Cardiac fibroblast (primary cell): ENCODE data around the gene NARF.
A peak's percentile ranks its signal among the peaks of the same experiment; 100 is the strongest.

Experiments
- DNase-seq, 2 donors: peaks; one replicate each; pipeline versions ENCODE4 v3.0.0 to v3.0.0-alpha.2; 2010; ENCODE audit warnings: low read depth in 2 of 2
- H3K4me3 ChIP-seq, 2 donors: replicated peaks in 1 of 2; 1 replicate in 1 of 2; 2 replicates in 1 of 2; pipeline ENCODE4 v1.5.1; 2011; ENCODE audit warnings: low read depth in 2 of 2, low read length in 2 of 2, mild to moderate bottlenecking in 2 of 2, moderate library complexity in 1 of 2
- TF ChIP-seq, protein P1 (sequence below): IDR thresholded peaks from one replicate; pipeline ENCODE4 v1.5.1; 2011; ENCODE audit warnings: low read depth, mild to moderate bottlenecking, low read length, inconsistent platforms

NARF gene

DNA sequence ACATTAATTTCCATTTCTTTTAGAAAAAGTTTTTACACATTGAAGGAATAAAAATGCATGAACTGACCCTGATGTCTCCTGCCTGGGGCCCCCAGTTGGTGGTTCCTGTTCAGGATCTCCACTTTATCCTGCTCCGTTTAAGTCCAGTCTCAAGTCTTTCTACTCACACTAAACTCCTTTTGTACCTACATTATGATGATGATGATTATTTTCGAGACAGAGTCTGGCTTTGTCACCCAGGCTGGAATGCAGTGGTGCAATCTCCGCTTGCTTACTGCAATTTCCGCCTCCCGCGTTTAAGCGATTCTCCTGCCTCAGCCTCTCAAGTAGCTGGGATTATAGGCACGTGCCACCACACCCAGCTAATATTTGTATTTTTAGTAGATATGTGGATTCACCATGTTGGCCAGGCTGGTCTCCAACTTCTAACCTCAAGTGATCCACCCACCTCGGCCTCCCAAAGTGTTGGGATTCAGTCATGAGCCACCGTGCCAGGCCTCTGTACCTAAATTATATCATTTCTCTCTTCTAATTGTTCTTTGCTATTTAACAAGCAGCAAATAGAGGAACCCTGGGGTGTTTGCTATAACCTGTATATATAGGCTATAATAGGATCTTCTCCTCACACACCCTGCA, 58.8 kb downstream of the NARF start:
- TF ChIP-seq, protein P1, sequence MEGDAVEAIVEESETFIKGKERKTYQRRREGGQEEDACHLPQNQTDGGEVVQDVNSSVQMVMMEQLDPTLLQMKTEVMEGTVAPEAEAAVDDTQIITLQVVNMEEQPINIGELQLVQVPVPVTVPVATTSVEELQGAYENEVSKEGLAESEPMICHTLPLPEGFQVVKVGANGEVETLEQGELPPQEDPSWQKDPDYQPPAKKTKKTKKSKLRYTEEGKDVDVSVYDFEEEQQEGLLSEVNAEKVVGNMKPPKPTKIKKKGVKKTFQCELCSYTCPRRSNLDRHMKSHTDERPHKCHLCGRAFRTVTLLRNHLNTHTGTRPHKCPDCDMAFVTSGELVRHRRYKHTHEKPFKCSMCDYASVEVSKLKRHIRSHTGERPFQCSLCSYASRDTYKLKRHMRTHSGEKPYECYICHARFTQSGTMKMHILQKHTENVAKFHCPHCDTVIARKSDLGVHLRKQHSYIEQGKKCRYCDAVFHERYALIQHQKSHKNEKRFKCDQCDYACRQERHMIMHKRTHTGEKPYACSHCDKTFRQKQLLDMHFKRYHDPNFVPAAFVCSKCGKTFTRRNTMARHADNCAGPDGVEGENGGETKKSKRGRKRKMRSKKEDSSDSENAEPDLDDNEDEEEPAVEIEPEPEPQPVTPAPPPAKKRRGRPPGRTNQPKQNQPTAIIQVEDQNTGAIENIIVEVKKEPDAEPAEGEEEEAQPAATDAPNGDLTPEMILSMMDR = no peak
- H3K4me3 ChIP-seq = no peak overlapping the region
- no peak for DNase-seq

DNA sequence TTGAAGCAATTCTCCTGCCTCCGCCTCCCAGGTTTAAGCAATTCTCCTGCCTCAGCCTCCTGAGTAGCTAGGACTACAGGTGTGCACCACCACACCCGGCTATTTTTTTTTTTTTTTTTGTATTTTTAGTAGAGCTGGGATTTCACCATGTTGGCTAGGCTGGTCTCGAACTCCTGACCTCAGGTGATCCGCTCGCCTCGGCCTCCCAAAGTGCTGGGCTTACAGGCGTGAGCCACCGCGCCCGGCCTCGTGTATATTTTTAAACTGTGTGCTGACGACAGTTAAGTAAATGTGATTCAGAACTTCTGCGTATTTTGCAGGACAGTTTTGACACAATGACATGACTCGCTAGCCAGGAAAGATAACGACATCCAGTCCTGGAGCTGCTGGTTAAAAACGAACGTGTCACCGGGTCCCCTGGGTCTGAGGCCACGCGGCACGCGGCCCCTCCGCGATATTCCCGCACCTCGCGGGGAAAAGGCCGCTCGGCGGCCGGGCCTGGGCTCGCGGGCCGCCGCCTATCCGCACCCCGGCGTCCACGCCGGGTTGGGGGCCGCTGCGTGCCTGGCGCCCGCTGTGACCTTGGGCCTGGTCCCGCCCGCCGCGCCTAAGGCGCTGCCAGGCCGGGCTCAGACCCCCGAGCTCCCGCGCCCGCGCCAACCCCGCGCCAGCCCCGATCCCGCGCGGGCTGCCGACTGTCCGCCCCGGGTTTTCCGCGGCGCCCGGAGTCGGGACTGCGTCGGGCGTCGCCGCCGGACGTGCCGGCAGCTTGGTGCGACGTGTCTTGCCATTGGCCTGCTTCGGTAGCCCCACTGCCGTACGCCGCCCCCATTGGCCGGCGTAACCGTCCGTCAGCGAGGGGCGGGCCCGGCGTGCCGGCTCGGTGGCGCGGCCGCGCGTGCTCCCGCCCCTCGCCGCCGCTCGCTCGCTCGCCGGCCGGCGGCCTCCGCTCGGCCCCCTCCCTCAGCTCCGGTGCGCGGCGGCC, 60.6 kb downstream of the NARF start, which contains the start of gene FOXK2:
FOXK2 (plus strand) TSS at position 907 of the 985 bp plus-strand sequence. CDS start 157 bp downstream, outside the sequence.
- TF ChIP-seq, protein P1 = no peak
- DNase-seq = peak; percentile 93 to 98
- peak within 1 kb of the TSS; percentile 72 to 73 for H3K4me3 ChIP-seq

DNA sequence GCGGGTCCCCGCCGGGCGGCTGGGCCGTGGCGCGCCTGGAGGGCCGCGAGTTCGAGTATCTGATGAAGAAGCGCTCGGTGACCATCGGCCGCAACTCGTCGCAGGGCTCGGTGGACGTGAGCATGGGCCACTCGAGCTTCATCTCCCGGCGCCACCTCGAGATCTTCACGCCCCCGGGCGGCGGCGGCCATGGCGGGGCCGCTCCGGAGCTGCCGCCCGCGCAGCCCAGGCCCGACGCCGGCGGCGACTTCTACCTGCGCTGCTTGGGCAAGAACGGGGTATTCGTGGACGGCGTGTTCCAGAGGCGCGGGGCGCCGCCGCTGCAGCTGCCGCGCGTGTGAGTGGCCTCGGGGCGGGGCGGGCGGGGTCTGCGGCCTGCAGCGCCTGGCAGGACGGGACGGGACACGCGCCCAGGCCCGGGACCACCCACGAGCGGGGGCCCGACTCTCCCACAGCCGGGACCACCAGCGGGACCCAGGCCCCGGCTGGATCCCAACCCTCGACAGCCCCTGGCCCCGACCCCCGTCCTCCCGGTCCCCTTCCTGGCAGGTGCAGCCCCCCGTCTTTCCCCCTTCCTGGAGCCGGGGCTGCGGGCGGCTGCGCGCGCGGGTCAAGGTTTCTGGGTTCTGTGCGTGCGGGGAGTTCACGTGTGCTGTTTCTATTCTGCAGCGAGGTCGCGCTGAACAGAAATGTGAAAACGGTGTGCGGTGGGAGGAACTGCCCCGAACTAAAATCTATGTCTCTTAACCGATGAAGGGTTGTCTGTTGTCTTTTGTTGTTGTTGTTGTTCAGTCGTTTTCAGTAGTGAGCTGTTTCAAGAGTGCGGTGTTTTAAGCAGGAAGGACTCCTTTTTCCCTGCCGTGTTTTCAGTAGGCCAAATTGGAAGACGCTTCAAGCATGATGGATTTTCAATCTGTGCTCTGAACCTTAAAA, 61.7 kb downstream of the NARF start:
- peak; percentile 32 to 46 for DNase-seq
- TF ChIP-seq, protein P1 = no peak
- peak overlapping the region; percentile 72 to 73 for H3K4me3 ChIP-seq

DNA sequence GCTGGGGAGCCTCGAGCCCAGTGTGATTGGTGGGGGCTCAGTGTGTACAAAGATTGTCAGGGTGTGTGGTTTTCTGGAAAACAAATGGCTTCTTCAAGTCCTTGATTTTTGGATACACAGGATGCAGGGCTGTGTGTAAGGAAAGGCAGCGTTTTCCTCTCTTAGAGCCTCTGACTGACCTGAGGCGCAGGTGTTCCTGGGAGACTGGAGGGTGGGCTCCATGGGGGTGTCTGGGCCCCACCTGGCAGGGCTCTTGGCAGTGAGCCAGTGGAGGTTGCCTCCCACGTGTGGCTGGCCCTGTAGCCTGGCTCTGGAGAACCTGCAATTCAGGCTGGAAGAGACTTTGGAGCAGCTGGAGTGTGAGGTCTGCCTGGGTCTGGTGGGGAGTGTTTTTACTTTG, 66.0 kb downstream of the NARF start:
- H3K4me3 ChIP-seq = no peak overlapping the region
- DNase-seq = no peak
- TF ChIP-seq, protein P1 = no peak

DNA sequence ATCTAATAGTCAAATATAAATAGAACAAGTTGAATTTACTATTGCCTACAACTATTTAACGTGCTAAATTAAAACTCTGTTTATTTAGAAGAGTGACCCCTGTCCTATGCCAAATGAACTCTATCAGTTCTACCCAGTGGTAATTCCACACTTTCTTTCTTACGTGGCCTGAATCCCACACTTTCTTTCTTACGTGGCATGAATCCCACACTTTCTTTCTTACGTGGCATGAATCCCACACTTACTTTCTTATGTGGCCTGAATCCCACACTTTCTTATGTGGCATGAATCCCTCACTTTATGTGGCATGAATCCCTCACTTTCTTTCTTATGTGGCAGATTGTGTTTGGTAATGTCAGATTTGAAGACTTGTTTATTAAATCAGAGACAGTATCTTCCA, 67.2 kb downstream of the NARF start:
- H3K4me3 ChIP-seq = no peak overlapping the region
- no peak for DNase-seq
- TF ChIP-seq, protein P1 = no peak

DNA sequence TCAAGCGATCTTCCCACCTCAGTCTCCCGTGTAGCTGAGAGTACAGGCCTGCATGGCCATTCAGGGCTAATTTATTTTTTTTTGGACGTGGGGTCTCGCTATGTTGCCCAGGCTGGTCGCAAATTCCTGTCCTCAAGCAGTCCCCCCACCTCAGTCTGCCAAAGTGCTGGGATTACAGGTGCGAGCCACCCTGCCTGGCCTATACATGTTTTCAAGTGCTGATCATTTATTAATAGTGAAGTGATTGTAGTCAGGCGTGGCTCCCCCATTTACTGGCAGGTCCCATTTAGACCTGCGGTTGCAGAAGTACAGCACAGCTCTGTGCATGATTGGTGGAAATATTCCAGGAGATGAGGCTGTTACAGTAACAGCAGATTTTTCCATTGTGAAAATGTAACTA, 69.4 kb downstream of the NARF start:
- DNase-seq = no peak
- TF ChIP-seq, protein P1 = no peak

More for the DNA sequence above, 69.4 kb downstream of the NARF start:
- no peak overlapping the region for H3K4me3 ChIP-seq
